HT-29 (cell line): Measurements from ENCODE around the gene EMCN. TPM values are rescaled to one million over a fixed set of nuclear protein-coding genes. Genes with fewer than 3 reads are reported as not detected.

Experiments used
- DNase-seq: peaks from one replicate; pipeline ENCODE4 v3.0.0-alpha.2; 2015; ENCODE audit warnings: low spot score
- total RNA-seq: library from RNA; depleted of rRNA; stranded (reverse); fragments of >200 nt; shearing (Covaris generic); gene quantifications from 2 replicates; pipeline ENCODE4 v1.2.3, GENCODE V29; 2014

The EMCN gene
- total RNA-seq, 1 experiment from 2014 or later, result not detected

DNA sequence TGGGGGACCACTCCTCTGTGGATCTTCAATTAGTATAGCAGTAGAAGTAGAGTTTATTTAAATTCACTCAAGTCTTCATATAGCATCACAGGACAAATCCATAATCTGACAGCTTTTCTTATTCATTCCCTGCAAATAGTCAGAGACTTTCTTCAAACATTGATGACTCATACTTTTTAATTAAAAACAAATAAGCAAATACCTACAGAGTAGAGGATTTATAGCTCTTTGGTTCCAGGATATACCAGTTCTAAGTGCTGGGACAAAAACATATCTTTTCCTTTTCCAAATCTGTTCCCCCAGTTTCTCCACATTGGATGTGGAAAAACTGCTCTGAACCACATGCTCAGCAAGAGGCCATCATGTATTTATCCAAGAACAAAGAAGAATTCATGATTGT, 24.1 kb downstream of the EMCN start:
- peak; percentile 3 for DNase-seq

- DNase-seq, result no peak
Observed at GRCh38 chr4:100492129-100492528, 25.7 kb downstream of the EMCN start.

GRCh38 chr4:100489305-100489704, 28.5 kb downstream of the EMCN start:
- no peak for DNase-seq

DNA sequence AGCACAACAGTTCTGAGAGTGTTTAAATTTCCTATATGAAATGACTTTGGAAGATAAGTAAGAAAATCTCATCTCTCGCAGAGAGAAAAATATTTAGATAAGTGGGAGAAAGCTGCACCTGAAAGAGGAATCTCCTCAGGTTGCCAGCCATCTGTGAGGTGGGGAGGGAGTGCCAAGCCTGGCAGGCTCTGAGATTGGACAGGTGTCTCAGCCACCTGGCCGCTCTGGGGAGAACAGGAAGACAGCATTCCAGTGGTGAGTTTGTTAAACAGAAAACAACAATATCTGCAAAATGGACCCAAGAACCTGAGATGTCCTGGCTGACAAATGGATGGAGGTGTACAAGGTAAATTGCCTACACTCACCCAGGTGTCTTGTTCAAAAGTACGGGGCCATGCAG, 31.3 kb downstream of the EMCN start:
- DNase-seq, result no peak

- no peak for DNase-seq
Observed at GRCh38 chr4:100483796-100484195, 34.0 kb downstream of the EMCN start.

GRCh38 chr4:100479971-100480370, 37.9 kb downstream of the EMCN start:
- no peak for DNase-seq

- no peak for DNase-seq
Observed at GRCh38 chr4:100469555-100469954, 48.3 kb downstream of the EMCN start.

GRCh38 chr4:100466501-100466900, 51.3 kb downstream of the EMCN start:
- DNase-seq, result no peak

DNA sequence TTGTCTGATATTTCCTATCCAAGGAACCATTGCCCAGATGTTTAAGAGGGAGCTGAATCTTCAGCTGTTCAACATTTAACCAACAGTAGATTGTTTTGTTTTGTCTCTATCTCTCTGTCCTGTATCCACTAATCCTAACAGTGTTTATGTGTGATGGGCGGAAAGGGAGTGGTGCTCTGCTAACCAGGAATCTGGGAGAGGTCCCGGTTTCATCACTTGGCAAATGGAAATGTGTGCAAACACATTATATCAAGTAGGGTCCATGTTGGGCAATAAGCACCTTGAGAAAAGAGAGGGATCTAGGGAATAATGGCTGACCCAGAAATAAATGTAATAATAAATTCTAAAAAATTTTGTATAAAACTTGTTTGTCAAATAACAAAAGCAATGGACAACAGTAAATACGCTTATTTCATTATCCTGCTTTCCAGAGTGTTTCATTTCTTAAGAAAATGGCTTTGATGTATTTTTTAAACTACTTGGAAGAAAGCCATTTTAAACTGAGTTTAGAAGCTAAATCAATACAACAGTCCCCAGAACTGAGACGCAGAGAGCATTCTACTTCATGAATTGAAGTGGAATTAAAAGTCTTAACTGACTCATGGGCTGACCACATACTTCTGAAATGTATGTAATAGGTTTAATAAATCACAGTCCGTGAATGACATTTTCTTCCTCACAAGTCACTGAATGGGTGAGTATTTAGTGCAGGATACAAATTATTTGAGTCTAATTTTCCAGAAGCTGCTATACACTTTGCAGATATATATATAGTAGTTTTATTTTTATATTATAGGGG, 55.8 kb downstream of the EMCN start:
- DNase-seq, result peak; percentile 3

DNA sequence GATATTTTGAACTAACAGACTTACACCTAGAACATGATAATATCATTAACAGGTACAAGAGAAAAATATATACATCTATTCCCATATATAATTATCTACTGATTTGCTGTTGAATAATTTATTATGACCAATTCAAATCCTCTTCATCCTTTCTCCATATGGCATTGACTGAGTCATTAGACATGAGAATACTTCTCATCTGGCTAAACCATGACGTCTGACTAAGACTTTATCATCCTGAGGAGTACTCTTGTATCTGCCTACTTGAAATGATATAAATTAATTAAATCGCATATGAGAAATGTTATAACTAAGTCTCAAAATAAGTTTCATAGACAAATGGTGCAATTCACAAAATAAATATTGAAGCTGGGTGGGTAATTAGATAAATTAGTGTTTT, 67.4 kb downstream of the EMCN start:
- DNase-seq, result no peak

GRCh38 chr4:100431416-100431815, 86.4 kb downstream of the EMCN start:
- no peak for DNase-seq

DNA sequence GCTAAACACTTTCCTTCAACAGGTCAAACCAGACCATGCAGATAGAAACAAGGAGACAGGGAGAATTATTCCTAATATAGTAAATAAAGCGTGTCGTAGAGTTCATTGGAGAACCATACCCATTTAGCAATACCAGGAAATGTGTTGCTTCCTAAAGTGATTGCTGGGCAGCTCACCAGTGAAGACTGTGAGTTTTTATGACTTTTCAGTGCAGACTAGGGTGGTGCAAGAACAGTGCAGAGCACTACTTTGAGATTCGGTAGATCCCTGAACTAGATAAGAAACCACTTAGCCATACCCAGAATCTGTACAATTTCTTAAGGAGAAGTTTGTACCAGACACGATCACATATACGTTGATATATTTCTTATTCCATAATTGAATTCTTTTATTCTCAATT, 87.4 kb downstream of the EMCN start:
- peak; percentile 61 for DNase-seq

GRCh38 chr4:100429616-100430015, 88.2 kb downstream of the EMCN start:
- DNase-seq, result no peak

- DNase-seq, result peak; percentile 70
Observed at GRCh38 chr4:100428051-100428450, 89.8 kb downstream of the EMCN start.

DNA sequence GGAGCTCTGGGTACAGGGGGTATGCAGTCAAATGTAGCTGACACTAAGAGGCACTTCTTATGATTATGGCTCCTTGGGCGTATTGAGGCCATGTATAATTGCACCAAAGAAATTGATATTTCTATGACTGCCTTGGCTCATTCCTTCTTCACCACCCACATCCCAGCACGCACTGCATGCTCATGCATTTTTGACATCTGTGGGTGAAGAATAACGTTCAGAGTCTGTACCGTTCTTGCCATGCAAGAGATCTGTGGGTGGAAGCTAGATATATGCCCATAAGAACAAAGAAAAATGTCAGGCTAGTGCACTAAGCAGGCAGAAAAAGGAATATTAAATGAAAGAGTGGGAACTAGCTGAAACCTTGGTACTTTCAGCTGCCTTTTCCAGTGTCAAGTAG, 93.4 kb downstream of the EMCN start:
- no peak for DNase-seq

GRCh38 chr4:100422894-100423293, 94.9 kb downstream of the EMCN start:
- no peak for DNase-seq

DNA sequence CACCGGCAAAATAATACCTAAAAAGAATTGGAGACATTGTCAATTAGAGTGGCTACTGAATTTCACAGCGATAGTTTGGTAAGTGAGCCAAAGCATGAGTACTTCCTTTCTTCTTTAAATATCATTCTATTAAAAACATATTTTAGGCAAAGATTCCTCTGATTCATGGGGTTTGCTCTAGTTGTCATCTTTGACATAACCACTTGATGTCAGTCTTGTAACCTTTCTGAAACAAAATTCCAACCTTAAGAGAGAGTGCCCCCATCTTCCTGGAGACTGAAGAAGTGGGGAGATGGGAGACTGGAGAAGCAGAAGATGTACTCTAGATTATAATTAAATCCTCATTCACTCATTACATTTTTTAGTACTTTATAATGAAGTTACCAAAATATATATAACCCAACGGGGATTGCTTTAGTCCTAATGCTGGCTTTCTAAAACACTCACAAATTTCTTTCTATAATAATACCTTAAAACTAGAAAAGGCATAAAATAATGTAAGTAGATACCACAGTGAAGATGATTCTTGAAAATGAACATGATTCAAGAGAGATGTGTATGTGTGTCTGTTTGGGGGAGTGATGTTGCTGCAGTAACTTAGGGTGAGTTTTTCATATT, 96.4 kb downstream of the EMCN start:
- peak; percentile 60 for DNase-seq

GRCh38 chr4:100420571-100420970, 97.3 kb downstream of the EMCN start:
- no peak for DNase-seq

GRCh38 chr4:100417565-100417964, 100.3 kb downstream of the EMCN start:
- DNase-seq, result no peak

- no peak for DNase-seq
Observed at GRCh38 chr4:100414016-100414790, 103.6 kb downstream of the EMCN start.

- DNase-seq, result no peak
Observed at GRCh38 chr4:100391863-100392262, 126.0 kb downstream of the EMCN start.

- DNase-seq, result no peak
Observed at GRCh38 chr4:100391086-100391485, 126.7 kb downstream of the EMCN start.

- DNase-seq, result no peak
Observed at GRCh38 chr4:100386270-100386669, 131.6 kb downstream of the EMCN start.
